Retina (tissue), 1 donor: ENCODE data around the gene PFKL.

Source experiments
- DNase-seq: peaks from one replicate; pipeline ENCODE4 v3.0.0-alpha.2; 2016

PFKL gene

DNA sequence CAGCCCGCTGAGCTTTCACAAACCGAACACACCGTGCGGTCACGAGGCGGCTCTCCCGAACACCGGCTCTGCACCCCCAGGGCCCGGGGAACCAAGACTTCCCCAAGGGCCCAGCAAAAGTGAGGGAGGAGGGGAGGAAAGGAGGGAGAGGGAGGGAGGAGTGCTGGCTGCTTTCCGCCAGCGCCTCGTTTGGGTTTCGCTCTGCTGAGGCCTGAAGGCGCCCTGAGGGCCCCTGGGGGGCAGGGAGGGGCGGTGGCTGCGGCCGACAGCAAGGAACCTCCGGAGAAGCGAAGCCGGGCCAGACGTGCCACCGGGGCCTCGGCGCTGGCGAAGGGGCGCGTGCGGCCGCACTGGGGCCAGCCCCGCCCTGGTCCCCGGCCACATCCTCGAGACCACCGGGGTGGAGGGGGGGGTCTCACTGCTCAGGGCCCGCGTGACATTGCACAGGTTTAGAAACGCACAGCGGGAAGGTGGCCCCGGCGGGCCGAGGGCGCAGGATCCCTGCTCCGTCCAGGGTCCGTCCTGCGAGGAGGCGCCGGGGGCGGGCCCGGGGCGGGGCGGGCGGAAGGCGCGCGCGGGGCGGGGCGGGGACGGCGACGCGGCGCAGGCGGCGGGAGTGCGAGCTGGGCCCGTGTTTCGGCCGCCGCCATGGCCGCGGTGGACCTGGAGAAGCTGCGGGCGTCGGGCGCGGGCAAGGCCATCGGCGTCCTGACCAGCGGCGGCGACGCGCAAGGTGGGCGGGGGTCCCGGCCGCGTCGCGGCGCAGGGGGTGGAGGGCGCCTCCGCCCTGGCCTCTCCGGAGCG is at the start of gene PFKL:
Gene PFKL, plus strand, starts transcription at position 596 of the 804 bp plus-strand sequence. Its CDS starts 53 bp downstream, at position 649.
- DNase-seq: peak; percentile 86

DNA sequence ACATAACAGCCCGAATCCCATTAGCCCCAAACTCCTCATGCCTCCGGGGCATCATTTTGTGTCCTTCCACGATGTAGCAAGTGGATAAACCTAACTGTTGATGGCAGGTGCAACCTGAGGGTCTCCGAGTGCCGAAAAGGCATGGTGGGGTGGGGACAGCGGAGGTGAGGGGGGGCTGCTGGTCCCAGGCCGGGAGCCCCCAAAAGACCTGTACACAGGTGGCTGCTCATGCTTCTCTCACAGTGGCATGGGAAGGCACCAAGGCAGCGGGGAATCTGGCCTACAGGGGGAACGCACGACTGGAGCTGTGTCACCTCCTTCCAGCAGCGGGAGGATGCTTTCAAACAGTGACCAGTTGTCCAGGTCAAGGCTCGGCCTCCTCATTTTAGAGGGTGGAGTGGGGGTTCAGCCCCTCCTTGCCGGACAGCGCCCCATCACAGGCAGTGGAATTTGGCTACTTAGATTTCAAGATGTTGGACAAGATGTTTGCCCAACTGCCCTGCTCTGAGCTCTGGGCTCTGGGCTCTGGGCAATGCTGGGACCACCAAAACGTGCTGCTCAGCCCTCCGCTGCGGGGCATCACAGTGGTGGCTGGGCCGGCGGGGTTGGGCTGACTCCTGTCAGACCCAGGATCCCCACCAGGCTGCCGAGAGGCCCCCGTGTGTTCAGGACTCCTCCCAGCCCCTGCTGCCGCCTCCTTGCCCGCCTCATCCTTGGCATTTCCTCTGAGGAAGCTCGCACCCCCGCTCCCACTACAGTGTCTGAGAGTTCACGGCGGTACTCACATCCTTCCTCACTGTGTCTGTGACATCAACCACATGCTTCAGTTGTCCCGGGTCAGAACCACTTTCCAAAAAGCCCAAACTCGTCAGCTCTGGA is 45.8 kb upstream of the PFKL start:
- DNase-seq: no peak

DNA sequence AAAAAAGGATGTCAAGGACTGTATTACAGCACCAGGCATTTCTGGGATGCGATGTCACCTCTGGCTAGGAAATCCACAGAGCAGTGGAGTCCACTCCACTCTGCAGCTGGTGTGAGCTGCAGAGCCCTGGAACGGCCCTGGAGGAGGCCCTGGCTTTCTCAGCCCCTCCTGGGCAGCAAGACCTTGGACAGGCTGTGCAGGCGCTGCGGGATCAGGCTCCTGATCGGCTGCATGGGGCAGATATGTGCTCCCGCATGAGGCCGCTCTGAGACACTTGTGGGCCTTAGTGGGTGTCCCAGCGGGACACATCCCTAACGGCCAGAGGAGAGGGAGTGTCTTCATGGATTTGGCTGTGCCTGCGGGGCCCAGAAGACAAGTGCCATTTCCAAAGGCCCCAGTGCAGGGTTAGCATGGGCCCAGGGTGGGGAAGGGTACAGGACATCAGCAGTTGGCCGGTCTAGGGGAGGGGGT is 44.3 kb upstream of the PFKL start:
- DNase-seq: no peak

DNA sequence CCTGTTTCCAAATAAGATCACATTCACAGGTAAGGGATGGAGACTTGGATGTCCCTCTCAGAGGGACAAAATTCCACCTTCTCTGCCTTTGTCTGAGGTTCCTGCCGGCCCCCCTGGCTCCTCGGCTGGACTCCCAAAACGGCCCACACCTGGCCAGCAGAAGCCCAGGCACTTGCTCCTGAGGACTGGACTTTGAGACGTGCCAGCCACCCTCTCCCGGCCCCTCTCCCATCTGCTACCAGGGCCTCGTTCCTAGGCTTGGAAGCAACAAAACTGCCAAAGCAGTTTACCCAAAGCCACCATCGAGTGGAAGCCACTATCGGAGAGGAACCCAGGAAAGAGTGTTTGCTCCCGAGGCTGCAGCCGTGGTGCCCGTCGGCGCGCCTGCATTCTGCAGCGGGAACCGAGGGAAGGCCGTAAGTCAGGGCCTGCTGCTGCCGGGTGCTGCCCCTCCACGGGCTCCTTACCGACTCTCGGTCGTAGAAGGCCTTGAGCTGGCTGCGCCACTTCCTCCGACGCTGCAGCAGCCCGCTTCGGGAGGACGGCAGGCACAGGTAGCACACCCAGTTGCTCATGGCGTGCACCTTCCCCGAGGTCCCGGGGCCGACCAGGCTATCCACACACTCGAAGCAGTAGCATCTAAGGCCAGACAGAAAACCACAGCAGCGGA is 41.7 kb upstream of the PFKL start:
- DNase-seq: no peak

DNA sequence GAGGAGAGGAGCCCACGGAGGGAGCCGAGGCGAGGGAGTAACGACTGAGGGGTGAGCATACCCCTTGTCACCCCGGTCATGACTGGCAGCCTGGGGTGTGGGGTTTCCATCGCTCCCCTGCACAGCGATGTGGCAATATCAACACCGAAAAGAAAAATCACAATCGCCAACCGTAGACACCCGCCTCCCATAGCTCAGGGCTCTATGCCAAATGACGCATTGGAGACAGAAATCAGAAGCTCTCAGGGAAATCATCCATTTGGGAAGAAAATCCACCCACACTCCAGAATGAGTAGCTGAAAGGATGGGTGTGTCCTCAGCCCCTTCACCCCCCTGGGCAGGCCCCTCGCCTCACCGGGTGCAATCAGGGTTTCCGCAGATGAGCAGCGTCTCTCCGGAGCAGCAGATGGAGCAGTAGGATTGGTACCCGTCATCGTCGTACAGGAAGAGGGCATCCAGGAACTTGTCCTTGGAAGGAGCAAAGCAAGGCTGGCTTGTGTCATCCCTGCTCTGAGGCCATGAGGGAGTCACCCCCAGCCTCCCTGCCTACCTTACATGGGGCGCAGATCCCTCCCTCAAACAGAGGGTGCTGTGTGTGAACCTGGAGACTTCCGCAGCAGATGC is 40.7 kb upstream of the PFKL start:
- no peak for DNase-seq

DNA sequence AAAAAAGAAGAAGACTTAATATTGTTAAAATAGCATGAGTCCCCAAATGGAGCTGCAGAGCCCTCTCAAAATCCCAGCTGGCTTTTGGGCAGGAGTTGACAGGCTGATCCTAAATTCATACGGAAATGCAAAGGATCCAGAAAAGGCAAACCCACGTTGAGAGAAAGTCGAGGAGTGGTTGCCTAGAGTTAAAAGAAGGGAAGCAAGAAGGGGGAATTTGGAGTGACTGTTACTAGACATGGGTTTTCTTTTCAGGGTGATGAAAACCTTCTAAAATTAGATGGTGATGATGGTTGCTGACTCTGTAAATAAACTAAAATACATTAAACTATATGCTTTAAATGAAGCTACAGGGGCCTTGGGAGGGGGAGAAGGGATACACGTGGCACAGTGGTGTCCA is 39.8 kb upstream of the PFKL start:
- no peak for DNase-seq

DNA sequence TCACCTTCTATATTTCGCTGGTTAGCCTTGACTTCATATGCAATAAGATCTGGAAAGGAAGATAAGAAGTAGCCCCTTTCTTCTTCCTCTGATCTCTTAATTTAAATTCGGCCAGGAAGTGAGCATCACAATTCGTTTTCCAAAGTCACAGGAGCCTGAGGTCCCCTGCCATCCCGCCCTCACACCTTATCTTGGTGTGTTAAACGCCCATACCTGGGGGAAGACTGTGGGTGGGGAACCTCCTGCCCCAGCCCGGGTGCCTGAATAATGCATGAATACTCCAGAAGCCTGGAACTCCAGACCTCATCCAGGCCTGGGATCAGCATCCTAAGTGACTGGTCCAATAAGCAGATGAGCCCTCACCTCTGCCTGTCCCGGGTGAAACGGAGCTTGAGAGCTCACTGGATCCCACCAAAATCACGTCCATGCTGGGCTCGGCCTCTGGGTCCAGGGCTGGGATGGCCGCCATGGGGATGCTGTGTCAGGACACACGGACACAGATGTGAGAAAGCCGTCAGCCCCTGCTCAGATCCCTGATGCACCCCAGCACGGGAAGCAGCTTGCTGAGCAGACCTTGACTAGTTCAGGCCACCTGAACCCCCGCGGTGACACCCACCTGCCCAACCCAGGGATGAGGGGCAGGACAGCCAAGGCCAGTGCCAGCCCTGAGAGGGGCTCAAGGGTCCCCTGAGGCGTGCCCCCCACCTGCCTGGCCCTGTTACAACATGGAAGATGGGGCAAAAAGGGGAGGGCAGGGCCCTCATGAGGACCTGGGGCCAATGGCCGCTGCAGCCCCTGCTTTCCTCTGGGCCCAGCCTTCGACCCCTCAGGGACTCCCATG is 38.8 kb upstream of the PFKL start:
- no peak for DNase-seq

DNA sequence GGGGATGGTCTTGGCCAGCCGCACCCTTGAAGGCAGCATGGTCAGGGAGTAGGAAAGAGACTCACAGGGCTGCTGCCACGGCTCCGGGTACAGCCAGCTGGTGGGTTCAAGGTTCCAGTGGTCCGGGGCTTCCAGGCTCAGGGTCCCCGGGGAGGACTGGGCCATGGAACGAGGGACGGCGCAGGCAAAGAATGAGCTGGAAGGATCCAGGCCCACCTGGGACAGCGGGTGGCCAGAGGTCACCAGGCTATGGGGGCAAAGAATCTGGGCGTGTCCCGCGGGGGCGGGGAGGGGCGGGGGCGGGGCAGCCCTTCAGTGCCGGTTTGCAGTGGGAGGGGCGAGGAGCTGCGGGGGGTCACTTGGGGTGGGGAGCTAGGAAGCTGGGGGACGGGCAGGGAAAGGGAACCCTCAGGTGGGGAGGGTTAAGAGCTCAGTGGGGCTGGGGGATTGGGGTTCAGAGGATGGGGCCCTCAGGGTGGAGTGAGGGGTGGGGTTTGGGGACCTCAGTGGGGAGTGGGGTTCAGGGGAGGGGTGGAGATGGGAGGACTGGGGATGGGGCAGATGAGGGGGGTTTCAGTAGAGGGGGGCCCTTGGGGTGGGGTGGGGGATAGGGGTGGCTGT is 38.1 kb upstream of the PFKL start, which contains the start of gene DNMT3L:
Gene DNMT3L, minus strand, starts transcription at position 223 of the 621 bp plus-strand sequence. CDS start 638 bp downstream, outside the sequence.
- DNase-seq: no peak

DNA sequence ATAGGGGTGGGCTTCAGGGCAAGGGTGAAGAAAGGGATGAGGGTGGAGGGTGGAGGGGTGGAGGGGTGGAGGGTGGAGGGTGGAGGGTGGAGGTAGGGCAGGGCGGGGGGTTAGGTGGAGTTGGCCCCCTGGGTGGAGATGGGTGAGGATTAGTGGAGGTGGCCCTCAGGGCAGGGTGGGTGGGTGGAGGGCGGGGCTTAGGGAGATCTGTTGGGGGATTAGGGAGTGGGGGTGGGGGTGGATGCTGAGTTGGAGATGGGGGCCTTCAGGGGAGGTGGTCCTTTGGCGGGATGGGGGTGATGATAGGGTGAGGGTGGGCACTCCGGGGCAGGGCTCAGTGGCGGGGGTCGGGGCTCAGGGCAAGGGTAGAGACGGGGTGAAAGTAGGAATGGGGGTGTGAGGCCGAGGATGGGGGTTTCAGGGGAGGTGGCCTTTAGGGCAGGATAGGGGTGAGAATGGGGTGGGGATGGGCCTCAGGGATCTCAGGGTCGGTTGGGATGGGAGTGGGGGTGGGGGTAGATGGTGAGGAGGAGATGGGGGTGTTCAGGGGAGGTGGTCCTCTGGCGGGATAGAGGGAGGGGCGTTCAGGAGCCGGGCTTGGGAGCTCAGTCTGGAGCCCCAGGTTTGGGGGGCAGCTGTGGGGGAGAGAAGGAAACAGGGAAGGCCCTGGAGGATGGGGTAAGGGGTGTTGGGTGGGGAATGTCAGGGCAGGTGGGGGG is 37.4 kb upstream of the PFKL start:
- no peak for DNase-seq

DNA sequence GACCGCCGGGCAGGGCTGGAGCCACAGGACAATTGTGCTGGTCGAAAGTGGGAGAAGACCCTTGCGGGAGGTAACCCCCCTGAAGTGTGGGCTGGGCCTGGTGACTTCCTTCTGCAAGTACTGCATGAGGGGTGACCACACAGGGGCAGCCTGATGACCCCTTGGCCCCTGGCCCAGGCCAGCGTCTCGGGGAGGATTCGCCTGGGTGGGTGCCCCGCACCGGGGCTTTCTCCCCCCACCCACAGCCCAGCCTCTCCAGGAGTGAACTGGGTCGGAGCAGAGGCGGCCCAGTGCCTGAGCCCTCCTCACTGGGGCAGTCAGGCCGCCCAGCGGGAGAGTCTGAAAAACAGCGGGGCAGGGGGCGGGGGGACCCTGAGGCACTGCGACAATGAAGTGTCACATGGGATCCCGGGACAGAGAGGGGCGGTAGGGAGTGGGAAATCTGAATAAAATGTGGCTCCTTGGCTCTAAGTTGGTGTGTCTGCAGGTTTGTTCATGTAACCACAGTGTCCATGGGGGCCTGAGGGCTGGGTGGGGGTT is 36.6 kb upstream of the PFKL start:
- DNase-seq: peak; percentile 79

DNA sequence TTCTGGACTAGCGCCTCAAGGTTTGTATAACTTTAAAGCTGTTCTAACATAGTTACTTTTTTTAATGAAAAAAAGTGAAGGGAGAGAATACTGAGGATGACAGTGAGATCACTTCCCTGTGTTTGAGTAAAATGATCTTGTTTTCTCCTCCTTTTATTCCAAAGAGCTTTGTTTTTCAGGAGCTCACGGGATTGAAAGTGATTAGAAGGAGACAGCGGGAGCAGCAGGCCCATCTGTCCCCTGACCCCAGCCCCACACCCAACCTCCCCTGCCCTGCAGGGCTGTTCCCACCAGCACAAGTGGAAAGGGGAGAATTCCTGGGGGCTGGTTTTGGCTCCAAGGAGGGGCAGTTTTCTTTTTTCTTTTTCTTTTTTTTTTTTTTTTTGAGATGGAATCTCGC is 36.1 kb upstream of the PFKL start:
- DNase-seq: no peak

DNA sequence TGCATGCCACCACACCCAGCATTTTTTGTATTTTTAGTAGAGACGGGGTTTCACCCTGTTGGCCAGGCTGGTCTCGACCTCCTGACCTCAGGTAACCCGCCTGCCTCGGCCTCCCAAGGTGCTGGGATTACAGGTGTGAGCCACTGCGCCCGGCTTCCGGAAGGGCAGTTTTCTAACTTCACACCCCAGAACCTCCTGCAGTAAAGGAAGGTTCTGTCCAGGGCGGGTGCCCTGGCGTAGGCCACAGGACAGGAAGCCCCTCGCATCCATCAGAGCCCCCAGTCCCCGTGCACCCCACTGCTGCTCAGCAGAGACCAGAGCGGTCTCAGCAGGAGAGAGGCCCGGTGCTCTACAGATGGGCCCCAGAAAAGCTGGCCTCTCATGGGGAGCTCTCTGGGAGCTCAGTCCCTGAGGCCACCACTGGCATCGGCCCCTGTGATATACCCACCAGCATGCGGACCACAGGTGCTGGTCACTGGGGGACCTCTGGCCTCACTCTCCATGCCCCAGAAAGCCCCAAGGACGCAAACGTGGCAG is 34.1 kb upstream of the PFKL start:
- no peak for DNase-seq

DNA sequence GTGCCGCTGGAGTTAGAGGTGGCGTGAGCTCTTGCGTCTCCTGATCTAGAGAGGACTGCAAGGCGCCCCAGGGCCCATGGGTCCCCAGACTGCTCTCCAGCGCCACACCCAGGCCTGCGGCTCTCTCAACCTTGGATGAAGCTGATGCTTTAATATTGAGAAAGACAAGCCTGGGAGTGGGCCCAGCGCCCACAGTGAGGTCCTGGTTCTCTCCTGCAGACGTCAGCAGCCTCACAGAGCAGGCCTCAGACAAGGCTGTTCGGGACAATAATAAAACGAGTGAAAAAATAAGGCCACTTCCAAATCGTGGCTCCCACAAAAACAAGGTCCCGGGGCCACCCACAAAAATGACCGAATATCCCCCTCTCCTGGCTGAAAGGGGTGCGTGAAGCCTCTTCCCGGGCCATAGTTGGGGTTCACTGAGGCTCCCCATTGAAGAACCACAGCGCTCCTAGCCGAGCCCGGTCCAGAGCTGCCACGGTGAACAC is 32.2 kb upstream of the PFKL start:
- no peak for DNase-seq

DNA sequence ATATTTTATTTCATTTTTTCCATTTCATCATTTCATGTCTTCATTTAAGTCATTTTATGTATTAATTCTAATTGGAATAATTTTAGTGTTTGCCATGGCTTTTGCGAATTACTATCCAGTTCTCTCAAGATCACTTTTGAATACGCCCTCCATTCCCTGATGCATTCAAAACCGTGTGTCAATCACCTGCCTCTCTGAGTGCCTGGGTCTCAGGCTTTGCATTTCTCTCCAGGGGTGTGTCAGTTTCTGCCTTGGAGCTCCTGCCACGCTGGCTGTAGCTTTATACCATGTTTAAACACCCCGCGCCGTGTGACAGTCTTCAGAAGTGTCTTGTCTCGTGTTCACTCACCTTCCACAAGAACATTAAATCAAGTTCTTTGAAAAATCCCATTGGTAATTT is 30.8 kb upstream of the PFKL start:
- no peak for DNase-seq

DNA sequence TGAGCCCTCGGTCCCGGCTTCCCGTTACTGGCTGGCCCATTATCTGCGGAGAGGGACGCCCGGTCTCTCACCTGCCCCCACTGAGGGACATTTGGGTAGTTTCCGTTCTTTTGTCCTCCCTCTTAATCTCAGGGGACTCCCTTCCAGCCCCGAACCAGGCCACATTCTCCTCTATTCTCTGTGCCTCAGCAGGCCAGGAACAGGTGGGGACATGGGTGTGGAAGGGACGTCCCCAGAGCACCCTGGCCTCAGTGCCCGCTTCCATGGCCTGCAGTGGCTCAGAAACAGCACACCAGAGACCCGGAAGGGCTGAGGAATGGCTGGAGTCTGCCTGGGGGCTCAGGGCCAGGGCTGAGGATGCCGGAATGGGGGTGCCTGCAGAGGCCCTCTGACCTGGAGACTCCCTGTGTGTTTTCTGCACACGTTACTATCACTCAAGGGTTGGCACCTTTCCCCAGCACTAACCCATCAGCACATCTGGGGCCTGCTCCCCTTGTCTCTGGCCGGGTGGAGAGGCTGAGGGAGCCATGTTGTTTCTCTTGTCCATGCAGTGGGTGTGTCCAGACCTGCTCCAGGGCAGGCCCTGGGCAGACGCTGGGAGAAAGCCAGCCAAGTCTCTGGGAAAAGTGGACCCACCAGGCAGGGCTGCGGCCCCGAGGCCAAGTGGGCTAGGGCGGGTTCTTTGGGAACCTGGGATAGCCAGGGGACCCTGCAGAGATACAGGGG is 28.1 kb upstream of the PFKL start:
- DNase-seq: no peak

DNA sequence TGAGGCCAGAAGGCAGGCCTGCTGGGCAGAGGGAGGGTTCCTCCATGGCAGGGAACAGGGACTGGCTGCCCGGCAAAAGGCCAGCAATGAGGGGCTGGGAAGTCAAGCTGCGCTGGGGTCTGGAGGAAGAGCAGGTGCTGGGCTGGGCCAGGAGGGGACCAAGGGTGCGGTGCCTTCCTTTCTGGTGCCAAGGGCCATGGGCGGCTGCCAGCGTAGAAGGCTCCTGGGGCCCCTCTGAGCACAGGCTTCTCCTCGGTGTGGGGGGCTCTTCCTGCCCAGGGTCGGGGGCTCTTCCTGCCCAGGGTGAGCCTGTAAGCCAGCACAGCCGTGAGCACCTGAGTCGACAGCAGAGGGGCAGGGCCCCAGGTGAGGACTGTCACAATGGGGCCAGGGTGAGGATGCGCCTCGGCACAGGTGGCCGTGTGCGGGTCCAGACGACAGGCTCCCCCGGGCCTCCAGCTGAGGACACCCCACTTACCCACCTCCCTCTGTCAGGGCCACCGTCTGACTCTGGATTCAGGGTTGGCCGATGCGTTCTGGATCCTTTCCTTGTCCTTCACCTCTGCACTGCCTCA is 27.5 kb upstream of the PFKL start:
- DNase-seq: no peak

DNA sequence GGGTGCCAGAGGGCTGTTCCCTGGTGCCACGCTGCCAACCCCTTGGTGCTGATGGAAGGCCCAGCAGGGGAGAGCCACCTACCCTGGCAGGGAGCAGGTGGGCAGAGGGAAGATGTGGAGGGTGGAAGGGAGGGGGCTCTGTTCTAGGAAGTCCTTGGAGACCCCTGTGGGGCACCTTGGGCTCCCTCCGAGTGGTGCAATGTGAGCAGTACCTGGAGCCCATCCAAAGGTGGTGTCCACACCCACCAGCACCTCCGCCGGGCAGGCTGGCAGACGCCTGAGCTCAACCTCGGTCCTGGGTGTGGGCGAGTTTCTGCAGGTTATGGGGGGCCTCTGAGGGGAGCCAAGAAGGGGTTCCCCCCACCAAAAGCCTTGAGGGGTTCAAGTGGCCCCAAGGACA is 26.8 kb upstream of the PFKL start:
- no peak for DNase-seq

DNA sequence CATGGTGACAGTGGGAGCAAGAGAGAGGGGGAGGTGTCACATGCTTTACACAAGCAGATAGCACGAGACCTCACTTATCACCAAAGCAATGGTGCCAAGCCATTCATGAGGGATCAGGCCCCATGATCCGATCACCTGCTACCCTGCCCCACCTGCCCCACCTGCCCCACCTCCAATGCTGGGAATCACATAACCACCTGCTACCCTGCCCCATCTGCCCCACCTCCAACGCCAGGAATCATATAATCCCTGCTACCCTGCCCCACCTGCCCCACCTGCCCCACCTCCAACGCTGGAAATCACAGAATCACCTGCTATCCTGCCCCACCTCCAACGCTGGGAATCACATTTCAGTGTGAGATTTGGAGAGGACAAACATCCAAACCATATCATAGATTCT is 24.8 kb upstream of the PFKL start:
- DNase-seq: no peak
